ENCODE measurements around the gene PDE7B.

PDE7B gene

GRCh38 chr6:135920689-135921088, 69.2 kb downstream of the PDE7B start:
- Histone ChIP-seq H3K4me2 (ENCODE audit: low read depth, low read length, poor library complexity, severe bottlenecking) (no peak overlapping the region), H3K4me1 (ENCODE audit: insufficient read depth, low read length, poor library complexity, severe bottlenecking) (no peaks in the 10 kb centered on the region), H3K9me3 (ENCODE audit: insufficient read depth, low read depth, low read length) (no peaks in the 10 kb centered on the region), H2AFZ (ENCODE audit: low read length) (no peak overlapping the region), H3K9ac (ENCODE audit: low read depth, low read length, poor library complexity, severe bottlenecking) (no peak overlapping the region), H3K27me3 (ENCODE audit: insufficient read depth, low read length, poor library complexity, severe bottlenecking) (no peaks in the 10 kb centered on the region), H3K9me2 (replicated peaks; ENCODE audit: low read depth, low read length) (no peaks in the 10 kb centered on the region), H3F3A (ENCODE audit: low read depth) (no peaks in the 10 kb centered on the region), H3K36me3 (ENCODE audit: insufficient read depth, low read length) (no peaks in the 10 kb centered on the region), H4K20me1 (ENCODE audit: insufficient read depth, low read length, poor library complexity, severe bottlenecking) (no peaks in the 10 kb centered on the region), H3K79me2 (ENCODE audit: insufficient read depth, low read length) (no peaks in the 10 kb centered on the region), H3K4me3 (ENCODE audit: low read length, poor library complexity, severe bottlenecking) (no peak overlapping the region)
- TF ChIP-seq CTCF (conservative IDR thresholded peaks at IDR 0.05; ENCODE audit: low read length) (no peak), EZH2phosphoT487 (IDR thresholded peaks at IDR 0.05; ENCODE audit: borderline replicate concordance) (no peak)

DNA sequence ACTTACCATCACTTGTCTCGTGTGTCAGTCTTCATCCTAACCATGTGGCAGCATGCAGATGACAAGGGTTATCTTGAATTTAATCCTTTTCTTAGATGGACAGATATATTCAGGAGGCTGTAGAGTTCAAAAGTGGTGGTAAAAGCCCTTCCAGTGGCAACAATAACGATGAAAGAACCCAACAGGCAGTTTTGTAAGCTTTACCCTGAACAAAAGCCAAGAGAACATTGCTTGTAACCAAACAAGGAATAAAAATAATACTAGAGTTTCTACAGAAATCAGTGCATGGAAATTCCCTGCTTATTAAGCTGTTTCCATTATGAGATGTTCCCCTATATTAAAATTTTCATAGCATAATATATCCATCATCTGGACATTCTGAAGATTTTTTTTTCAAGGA, 69.7 kb downstream of the PDE7B start:
- Histone ChIP-seq H3K4me1 (ENCODE audit: insufficient read depth, low read length, poor library complexity, severe bottlenecking) (no peaks in the 10 kb centered on the region), H3K9ac (ENCODE audit: low read depth, low read length, poor library complexity, severe bottlenecking) (no peak overlapping the region), H3K36me3 (ENCODE audit: insufficient read depth, low read length) (no peaks in the 10 kb centered on the region), H3K4me2 (ENCODE audit: low read depth, low read length, poor library complexity, severe bottlenecking) (no peak overlapping the region), H4K20me1 (ENCODE audit: insufficient read depth, low read length, poor library complexity, severe bottlenecking) (no peaks in the 10 kb centered on the region), H3K79me2 (ENCODE audit: insufficient read depth, low read length) (no peaks in the 10 kb centered on the region), H3F3A (ENCODE audit: low read depth) (no peaks in the 10 kb centered on the region), H3K27me3 (ENCODE audit: insufficient read depth, low read length, poor library complexity, severe bottlenecking) (no peaks in the 10 kb centered on the region), H3K9me2 (replicated peaks; ENCODE audit: low read depth, low read length) (no peaks in the 10 kb centered on the region), H2AFZ (ENCODE audit: low read length) (no peak overlapping the region), H3K4me3 (ENCODE audit: low read length, poor library complexity, severe bottlenecking) (no peak overlapping the region), H3K9me3 (ENCODE audit: insufficient read depth, low read depth, low read length) (no peaks in the 10 kb centered on the region)
- TF ChIP-seq CTCF (conservative IDR thresholded peaks at IDR 0.05; ENCODE audit: low read length) (no peak), EZH2phosphoT487 (IDR thresholded peaks at IDR 0.05; ENCODE audit: borderline replicate concordance) (no peak)

DNA sequence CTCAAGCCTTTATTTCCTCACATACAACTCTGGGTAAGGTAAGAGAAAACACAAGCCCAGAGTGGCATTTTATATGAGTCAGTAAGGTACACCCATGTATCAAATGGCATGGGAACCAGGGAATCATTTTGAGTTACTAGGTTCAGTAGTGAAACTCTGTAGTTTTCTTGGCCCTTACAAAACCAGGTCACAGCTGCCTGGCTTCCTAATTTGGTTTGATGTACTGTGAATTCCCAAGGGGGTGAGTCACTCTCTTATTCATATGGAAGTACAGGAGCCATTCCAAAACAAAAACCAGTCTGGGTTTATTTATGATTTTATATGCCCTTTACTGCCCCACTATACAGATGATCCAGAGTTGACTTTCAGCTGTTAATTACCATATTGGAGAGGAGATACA, 70.7 kb downstream of the PDE7B start:
- no peaks in the 10 kb centered on the region for H3F3A ChIP-seq (ENCODE audit: low read depth)
- no peaks in the 10 kb centered on the region for H3K4me1 ChIP-seq (ENCODE audit: insufficient read depth, low read length, poor library complexity, severe bottlenecking)
- no peaks in the 10 kb centered on the region for H3K79me2 ChIP-seq (ENCODE audit: insufficient read depth, low read length)
- H3K9me2 ChIP-seq (replicated peaks; ENCODE audit: low read depth, low read length) = no peaks in the 10 kb centered on the region
- TF ChIP-seq CTCF (conservative IDR thresholded peaks at IDR 0.05; ENCODE audit: low read length) = no peak
- H3K27me3 ChIP-seq (ENCODE audit: insufficient read depth, low read length, poor library complexity, severe bottlenecking) = no peaks in the 10 kb centered on the region
- H3K4me3 ChIP-seq (ENCODE audit: low read length, poor library complexity, severe bottlenecking) = no peak overlapping the region
- no peak overlapping the region for H3K4me2 ChIP-seq (ENCODE audit: low read depth, low read length, poor library complexity, severe bottlenecking)
- H3K9me3 ChIP-seq (ENCODE audit: insufficient read depth, low read depth, low read length) = no peaks in the 10 kb centered on the region
- H2AFZ ChIP-seq (ENCODE audit: low read length) = no peak overlapping the region
- H3K36me3 ChIP-seq (ENCODE audit: insufficient read depth, low read length) = no peaks in the 10 kb centered on the region
- no peaks in the 10 kb centered on the region for H4K20me1 ChIP-seq (ENCODE audit: insufficient read depth, low read length, poor library complexity, severe bottlenecking)
- H3K9ac ChIP-seq (ENCODE audit: low read depth, low read length, poor library complexity, severe bottlenecking) = no peak overlapping the region
